Upper lobe of left lung (tissue), 4 donors: ENCODE data around the gene RNF213.

Source experiments
- CTCF ChIP-seq, 6 experiments: fragments of 450-650 bp in 4 of 6; fragments of 200-600 bp in 2 of 6; sonication (generic) in 2 of 6; IDR thresholded peaks; one replicate each; pipeline ENCODE4 v1.5.1; 2016 to 2019; ENCODE audit warnings: antibody characterized with exemption in 6 of 6
- EP300 ChIP-seq, 4 donors: sonication (generic); formaldehyde crosslinking; IDR thresholded peaks; one replicate each; pipeline ENCODE4 v1.5.1; 2017; ENCODE audit warnings: antibody characterized with exemption in 4 of 4, control low read depth in 2 of 4
- POLR2A ChIP-seq, 4 donors: fragments of 450-650 bp; IDR thresholded peaks; one replicate each; pipeline ENCODE4 v1.5.1; 2016 to 2017; ENCODE audit warnings: antibody characterized with exemption in 4 of 4, mild to moderate bottlenecking in 2 of 4
- POLR2AphosphoS5 ChIP-seq, 2 donors: sonication (generic); formaldehyde crosslinking; IDR thresholded peaks; one replicate each; pipeline ENCODE4 v1.5.1; 2017; ENCODE audit warnings: antibody characterized with exemption in 2 of 2

- TF ChIP-seq POLR2A (IDR thresholded peaks at IDR 0.05), result no peak
- no peak for TF ChIP-seq CTCF (IDR thresholded peaks at IDR 0.05)
- no peak for TF ChIP-seq POLR2AphosphoS5 (IDR thresholded peaks at IDR 0.05)
- no peak for TF ChIP-seq EP300 (IDR thresholded peaks at IDR 0.05)
Observed at GRCh38 chr17:80352991-80353665, 92.5 kb downstream of the RNF213 start.
